CD4-positive, alpha-beta T cell treated with Interleukin-4 for 1 hour (primary cell): ENCODE results near the gene EIF3B.
"Not testable (repeated sequence)": the region's sequence is repeated elsewhere in the genome, so short reads cannot be mapped to it uniquely, and the experiment has no call there.

ENCODE experiments used
- DNase-seq, 2 donors: peaks; one replicate each; pipeline ENCODE4 v3.0.0-alpha.2; 2020 to 2022

Gene EIF3B

GRCh38 chr7:2379161-2379560 lies 24.5 kb downstream of the EIF3B start:
- DNase-seq: no peak

- DNase-seq: no peak
Observed at GRCh38 chr7:2379821-2380450, 25.3 kb downstream of the EIF3B start.

DNA sequence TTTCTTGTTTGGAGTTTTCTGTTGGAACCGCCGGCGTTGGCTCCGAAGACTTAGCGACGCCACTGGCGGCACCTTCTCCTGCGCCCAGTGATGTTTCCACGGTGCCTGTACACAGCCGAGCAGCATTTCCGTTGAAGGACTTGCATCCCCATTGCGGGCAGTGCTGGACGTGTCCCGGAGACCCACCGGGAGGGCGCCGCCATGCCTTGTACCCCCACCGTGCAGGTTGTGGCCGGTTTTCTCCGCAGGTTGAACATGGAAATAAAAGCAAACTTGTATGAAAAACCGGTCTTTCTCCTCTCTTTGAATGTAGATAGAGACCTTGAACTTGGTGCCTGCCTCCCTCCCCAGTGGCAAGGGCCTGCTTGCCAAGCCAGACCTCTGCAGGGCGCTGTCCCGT lies 25.8 kb downstream of the EIF3B start:
- no peak for DNase-seq

DNA sequence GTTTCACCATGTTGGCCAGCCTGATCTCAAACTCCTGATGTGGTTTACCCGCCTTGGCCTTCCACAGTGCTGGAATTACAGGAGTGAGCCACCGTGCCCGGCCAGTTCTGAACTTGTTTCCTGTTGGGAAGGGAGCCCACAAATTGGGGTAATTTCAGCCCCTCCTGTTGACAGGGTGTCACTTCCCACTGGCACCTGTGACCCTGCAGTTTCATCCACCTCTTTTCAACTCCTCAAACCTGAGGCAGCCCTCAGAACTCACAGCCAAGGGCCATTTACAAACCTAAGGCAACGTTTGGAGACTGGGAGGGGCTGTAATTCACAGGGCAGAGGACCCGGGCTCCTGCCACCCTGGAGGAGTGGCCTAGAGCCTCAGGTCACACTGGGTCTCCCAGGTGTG lies 26.6 kb downstream of the EIF3B start:
- DNase-seq: no peak

DNA sequence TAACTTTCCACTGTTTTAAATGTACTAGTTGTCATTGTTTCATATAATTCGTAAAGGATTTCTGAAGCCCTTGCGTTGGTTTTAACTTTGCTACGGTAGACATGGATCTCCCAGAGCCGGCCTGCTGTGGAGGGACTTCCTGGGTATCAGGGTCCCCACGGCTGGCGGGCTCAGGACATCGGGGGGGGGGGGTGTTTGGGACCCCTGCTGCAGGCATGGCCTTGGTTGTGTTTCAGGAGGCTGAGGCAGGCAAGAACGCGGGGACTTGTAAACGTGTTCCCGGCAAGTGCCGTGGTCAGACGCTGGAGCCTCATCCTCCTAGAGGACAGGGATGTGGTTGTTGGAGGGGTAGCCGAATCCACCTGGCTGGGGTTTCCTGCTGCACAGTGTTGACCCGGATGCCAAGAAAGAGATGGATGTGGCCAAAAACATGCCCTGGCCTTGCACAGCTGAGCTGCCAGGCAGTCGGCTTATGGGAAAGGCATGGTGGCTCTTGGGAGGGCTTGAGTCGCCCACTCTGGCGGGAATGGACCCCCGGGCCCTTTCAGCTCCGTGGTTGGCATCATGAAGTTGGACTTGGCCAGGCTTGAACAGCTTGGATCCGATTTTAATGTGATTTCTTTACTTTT lies 27.4 kb downstream of the EIF3B start:
- no peak for DNase-seq

GRCh38 chr7:2383543-2384274 lies 29.1 kb downstream of the EIF3B start:
- no peak for DNase-seq

DNA sequence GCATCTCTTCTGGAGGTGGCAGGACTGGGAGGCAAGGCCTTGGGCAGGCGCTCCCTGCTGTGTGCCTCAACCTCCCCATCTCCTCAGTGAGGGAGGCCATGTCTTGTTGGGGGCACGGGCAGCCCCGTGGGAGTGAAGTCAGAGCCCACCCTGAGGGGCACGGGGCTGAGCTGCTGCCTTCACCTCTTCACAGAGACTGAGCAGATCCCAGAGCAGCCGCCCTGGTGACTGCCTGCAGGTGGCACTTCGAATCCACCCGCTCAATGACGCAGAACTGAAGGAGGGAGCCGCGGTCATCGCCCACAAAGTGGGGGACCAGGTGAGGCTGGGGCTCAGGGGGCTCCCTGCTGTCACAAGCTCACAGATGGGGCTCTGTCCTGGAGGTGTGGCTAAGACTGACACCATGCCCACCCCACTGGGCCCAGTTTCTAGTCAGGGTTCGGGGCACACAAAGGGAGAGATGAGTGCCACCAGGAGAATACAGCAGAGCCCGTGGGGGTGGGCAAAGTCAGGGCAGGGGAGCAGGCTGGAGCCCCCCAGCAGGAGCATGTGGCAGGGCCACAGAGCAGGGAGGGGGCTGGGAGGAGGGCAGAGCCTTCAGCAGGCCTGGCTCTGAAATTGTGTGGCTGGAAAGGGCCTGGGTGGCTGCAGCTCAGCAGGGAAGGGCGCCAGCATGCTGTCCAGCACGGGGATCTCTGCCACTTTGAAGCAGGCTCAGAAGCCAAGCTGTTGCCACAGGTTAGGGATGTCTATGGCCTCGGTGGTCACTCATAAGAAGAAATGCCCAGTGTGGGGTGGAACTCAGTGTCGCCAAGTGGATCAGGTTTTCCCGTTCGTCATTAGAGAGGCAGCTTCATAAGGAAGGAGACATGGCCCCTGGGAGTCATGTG lies 30.0 kb downstream of the EIF3B start:
- no peak for DNase-seq

DNA sequence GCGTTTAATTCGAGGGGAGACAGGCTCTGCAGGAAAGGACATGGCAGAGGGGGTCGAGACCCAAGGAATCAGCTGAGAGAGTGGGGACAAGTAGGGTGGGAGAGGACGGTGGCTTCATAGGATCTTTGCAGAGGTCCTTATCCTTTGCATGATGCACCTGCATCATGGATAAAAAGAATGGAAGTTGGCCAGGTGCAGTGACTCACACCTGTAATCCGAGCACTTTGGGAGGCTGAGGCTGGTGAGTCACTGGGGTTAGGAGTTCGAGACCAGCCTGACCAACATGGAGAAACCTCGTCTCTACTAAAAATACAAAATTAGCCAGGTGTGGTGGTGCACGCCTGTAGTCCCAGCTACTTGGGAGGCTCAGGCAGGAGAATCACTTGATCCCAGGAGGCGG lies 31.5 kb downstream of the EIF3B start:
- not testable (repeated sequence) for DNase-seq

- no peak for DNase-seq
Observed at GRCh38 chr7:2386964-2387669, 32.5 kb downstream of the EIF3B start.

GRCh38 chr7:2387897-2388636 lies 33.4 kb downstream of the EIF3B start:
- no peak for DNase-seq

GRCh38 chr7:2388637-2388954 lies 34.0 kb downstream of the EIF3B start:
- no peak for DNase-seq

- DNase-seq: not testable (repeated sequence)
Observed at GRCh38 chr7:2390020-2390816, 35.6 kb downstream of the EIF3B start.

DNA sequence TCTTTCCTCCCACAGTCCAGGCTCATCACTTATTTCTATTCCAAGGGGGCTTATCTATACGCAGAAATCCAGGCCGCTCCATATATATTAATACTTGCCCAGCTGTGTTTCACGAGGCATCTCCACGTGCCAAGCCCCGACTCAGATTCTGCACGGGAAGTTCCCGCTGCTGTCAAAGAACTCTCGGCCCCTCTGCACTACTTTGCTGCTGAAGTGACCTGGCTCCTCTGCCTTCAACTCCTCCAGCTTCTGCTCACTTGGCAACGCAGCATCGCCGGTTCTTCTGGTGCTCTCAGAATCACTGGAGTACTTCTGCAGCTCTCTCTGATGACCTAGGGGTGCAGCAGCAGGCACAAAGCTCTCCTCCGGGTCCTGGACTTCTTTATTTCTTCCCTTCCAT lies 39.1 kb downstream of the EIF3B start:
- no peak for DNase-seq

DNA sequence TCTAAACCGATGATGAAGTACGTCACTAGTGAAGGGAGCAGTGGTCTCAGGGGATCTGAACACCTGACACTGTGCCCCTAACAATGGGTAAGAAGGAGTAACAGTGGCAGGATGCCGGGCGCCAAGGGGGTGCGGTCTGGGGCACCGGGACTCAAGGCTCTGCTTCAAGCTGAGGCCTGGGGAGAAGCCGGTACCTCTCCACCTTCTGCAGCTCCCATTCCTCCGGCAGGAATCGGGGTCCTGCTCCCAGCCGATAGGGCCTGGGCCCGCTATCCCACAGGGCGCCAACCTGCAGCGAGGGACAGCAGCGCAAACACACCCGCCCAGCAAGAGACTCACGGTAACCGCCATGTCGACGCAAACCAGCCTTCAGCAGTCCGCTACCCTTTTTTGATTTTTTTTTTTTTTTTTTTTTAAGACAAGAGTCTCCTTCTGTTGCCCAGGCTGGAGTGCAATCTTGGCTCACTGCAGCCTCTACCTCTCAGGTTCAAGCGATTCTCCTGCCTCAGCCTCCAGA lies 40.0 kb downstream of the EIF3B start:
- no peak for DNase-seq

DNA sequence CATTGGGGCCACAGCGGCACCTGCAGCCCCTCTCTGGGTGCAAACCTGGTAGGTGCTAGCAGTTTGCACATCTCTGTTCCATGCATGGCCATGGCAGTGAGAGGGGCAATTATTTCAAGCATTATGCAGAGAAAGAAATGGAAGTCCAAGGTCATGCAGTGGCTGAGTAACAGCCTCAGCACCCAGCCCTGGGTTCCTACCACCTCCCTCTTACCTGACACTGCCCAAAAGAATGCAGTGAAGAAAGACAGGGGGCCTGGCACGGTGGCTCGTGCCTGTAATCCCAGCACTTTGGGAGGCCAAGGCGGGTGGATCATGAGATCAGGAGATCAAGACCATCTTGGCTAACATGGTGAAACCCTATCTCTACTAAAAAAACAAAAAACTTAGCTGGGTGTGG lies 43.9 kb downstream of the EIF3B start:
- DNase-seq: no peak

DNA sequence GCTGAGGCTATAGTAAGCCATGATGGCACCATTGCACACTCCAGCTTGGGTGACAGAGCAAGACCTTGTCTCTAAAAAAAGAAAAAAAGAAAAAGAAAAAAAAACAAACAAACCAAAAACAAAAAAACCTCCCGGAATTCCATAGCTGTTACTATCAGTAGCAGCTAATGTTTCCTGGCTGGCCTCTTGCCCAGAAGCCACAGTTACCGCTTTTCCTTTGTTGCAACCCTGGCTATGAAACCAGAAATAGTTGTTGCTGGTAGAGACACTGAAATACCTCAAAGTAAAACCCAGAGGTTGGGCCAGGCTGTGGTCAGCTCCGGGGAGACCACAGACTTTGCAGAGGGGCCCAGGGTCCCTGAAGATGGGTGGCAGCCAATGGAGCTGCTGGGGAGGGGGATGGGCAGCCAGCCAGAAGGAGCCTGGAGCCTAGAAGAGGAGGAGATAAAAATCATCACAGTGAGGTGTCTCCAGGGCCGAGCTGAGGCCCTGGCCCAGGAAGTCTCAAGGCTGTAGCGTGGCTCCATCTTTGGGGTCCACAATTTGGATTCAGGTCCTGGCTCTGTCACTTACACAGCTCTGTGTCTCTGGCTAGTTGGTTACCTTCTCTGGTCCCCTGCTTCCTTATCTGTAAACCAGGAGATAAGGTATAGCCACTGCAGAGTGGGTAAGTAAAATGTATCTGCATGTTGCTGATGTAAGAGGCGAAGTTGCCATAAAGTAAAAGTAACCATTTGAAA lies 45.4 kb downstream of the EIF3B start:
- DNase-seq: no peak

DNA sequence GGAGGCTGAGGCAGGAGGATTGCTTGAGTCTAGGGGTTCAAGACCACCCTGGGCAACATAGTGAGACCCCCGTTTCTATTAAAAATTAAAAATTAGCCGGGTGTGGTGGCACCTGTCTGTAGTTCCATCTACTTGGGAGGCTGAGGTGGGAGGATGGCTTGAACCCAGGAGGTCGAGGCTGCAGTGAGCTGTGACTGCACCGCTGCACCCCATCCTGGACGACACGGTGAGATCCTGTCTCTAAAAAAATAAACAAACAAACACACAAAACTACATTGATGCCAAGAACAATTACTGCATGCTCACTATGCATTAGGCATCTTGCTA lies 48.0 kb downstream of the EIF3B start:
- DNase-seq: no peak

DNA sequence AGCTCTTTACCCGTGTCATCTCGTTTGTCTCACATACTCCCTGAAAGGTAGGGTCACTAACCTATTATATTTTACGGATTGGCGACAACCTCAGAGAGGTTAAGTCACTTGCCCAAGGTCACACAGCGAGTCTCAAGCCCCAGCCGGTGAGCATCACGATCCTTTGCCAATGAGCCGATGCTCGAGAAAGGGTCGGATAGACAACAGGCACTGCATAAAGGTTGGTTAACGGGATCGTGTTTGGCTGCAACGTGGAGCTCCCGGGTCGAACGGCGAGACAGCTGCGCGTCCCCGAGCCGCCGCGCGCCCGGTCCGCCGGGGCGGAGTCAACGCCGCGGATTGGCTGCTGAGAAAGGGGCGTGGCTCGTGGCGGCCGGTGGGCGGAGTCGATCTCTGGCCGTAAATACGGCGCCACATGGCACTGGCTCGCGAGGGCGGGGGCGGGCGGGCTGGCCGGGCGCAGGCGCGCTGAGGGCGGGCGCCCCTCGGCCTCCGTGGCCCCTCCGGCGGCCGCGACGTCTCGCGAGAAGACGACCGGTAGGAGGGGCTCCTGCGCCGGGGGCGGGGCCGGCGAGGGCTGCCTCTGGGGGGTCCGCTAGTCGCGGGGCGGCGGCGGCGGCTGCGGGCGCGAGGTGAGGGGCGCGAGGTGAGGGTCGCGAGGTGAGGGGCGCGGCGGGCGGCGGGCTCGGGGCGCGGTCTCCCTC lies 48.5 kb downstream of the EIF3B start, which contains the start of gene CHST12:
TSS of gene CHST12 (plus strand) at position 598 of the 704 bp plus-strand sequence. CDS start 29,029 bp downstream, outside the sequence.
- DNase-seq: peak; percentile 96
